ENCODE data around the gene ELOB. TPM values are rescaled to one million over a fixed set of nuclear protein-coding genes. Genes with fewer than 3 reads are reported as not detected.
"Not testable (repeated sequence)": the region's sequence is repeated elsewhere in the genome, so short reads cannot be mapped to it uniquely, and the experiment has no call there.

The ELOB gene
- total RNA-seq, 1 donor from 2014 or later, result 179 TPM

- H3K27ac ChIP-seq, result no peak overlapping the region
- intact Hi-C loops (cut with DNase I), result no loop called here
- ATAC-seq, result peak; percentile 50
- H3K36me3 ChIP-seq, result no peaks in the 10 kb centered on the region
- no peak for DNase-seq
- no peaks in the 10 kb centered on the region for H3K27me3 ChIP-seq
- H3K4me3 ChIP-seq, result no peak overlapping the region
- H3K4me1 ChIP-seq, result no peaks in the 10 kb centered on the region
- no peaks in the 10 kb centered on the region for H3K9me3 ChIP-seq
- no peak for TF ChIP-seq CTCF (IDR thresholded peaks at IDR 0.05)
Measured at GRCh38 chr16:2734844-2735515, 42.1 kb downstream of the ELOB start.

GRCh38 chr16:2728034-2728433, 49.0 kb downstream of the ELOB start:
- H3K27ac ChIP-seq, result no peak overlapping the region
- no peaks in the 10 kb centered on the region for H3K36me3 ChIP-seq
- no peak for TF ChIP-seq CTCF (IDR thresholded peaks at IDR 0.05)
- H3K27me3 ChIP-seq, result no peaks in the 10 kb centered on the region
- intact Hi-C loops (cut with DNase I), result no loop called here
- DNase-seq (no peak), ATAC-seq (no peak)
- H3K4me3 ChIP-seq, result no peak overlapping the region
- H3K4me1 ChIP-seq, result no peaks in the 10 kb centered on the region
- no peaks in the 10 kb centered on the region for H3K9me3 ChIP-seq

GRCh38 chr16:2726923-2727322, 50.2 kb downstream of the ELOB start:
- Histone ChIP-seq H3K27me3 (no peaks in the 10 kb centered on the region), H3K36me3 (no peaks in the 10 kb centered on the region), H3K9me3 (no peaks in the 10 kb centered on the region), H3K4me1 (no peaks in the 10 kb centered on the region), H3K27ac (no peak overlapping the region), H3K4me3 (no peak overlapping the region)
- DNase-seq, result no peak
- TF ChIP-seq CTCF (IDR thresholded peaks at IDR 0.05), result no peak
- intact Hi-C loops (cut with DNase I), result no loop called here
- ATAC-seq, result no peak

- no peak overlapping the region for H3K4me3 ChIP-seq
- H3K27me3 ChIP-seq, result no peaks in the 10 kb centered on the region
- intact Hi-C loops (cut with DNase I), result no loop called here
- TF ChIP-seq CTCF (IDR thresholded peaks at IDR 0.05), result no peak
- H3K4me1 ChIP-seq, result peaks cover 7% of the 10 kb centered on the region
- no peak overlapping the region for H3K27ac ChIP-seq
- DNase-seq, result no peak
- no peaks in the 10 kb centered on the region for H3K9me3 ChIP-seq
- ATAC-seq, result no peak
- no peaks in the 10 kb centered on the region for H3K36me3 ChIP-seq
Measured at GRCh38 chr16:2724816-2725348, 52.2 kb downstream of the ELOB start.

- DNase-seq, result no peak
- Histone ChIP-seq H3K9me3 (no peaks in the 10 kb centered on the region), H3K36me3 (no peaks in the 10 kb centered on the region), H3K4me3 (no peak overlapping the region), H3K27me3 (no peaks in the 10 kb centered on the region), H3K4me1 (peaks cover 11% of the 10 kb centered on the region), H3K27ac (no peak overlapping the region)
- intact Hi-C loops (cut with DNase I), result no loop called here
- TF ChIP-seq CTCF (IDR thresholded peaks at IDR 0.05), result no peak
- no peak for ATAC-seq
Measured at GRCh38 chr16:2724088-2724676, 52.9 kb downstream of the ELOB start.

GRCh38 chr16:2721634-2722173, 55.4 kb downstream of the ELOB start:
- ATAC-seq; H3K36me3 ChIP-seq; intact Hi-C loops (cut with DNase I); DNase-seq; H3K27me3 ChIP-seq; H3K9me3 ChIP-seq: not testable (repeated sequence)
- peaks cover 11% of the 10 kb centered on the region for H3K4me1 ChIP-seq
- peak overlapping the region; percentile 67 for H3K4me3 ChIP-seq
- H3K27ac ChIP-seq, result peak overlapping the region; percentile 81
